ENCODE measurements around the gene WBP4. TPM values are rescaled to one million over a fixed set of nuclear protein-coding genes. Genes with fewer than 3 reads are reported as not detected.
"Not testable (repeated sequence)": the region's sequence is repeated elsewhere in the genome, so short reads cannot be mapped to it uniquely, and the experiment has no call there.

The WBP4 gene
- total RNA-seq, 2 donors from 2014 or later, result 5.3 to 8.6 TPM

DNA sequence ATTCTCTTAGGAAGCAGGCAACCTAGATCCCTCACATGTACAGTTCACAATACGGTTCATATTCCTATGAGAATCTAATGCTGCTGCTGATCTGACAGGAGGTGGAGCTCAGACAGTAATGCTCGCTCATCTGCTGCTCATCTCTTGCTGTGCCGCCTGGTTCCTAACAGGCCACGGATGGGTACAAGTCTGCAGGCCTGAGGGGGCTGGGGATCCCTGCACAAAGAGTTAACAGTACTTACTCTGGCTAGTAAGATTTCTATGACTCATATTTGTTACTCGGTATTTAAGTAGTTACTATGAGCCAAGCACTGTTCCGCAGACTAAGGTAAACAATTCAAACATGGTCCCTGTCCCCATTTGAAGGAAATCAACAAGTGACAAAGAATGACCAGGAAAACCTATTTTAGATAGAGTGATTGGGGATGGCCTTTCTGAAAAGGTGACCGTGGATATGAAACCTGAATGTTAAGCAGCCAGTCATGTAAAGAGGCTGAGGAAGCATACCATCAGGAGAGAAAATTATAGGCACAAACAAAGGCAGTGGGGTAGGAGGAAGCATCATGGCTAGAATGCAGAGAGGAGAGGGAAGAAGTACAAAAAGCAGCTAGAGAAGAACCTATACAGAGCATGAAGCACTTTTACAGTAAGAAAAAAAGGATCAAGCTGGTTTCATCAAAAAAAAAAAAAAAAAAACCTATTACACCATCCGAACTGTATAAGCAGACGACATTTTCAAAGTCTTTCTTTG, 20.6 kb upstream of the WBP4 start:
- Histone ChIP-seq H3K27ac (no peak overlapping the region), H3K4me3 (no peak overlapping the region), H3K36me3 (replicated peaks in 1 of 2; ENCODE audit: insufficient read depth in 1 of 2, low read depth in 2 of 2) (no peaks in the 10 kb centered on the region), H3K4me1 (peaks cover 4% of the 10 kb centered on the region), H3K9me3 (no peaks in the 10 kb centered on the region), H3K27me3 (no peaks in the 10 kb centered on the region)
- no peak for TF ChIP-seq POLR2A (IDR thresholded peaks at IDR 0.05)
- TF ChIP-seq, protein P1, sequence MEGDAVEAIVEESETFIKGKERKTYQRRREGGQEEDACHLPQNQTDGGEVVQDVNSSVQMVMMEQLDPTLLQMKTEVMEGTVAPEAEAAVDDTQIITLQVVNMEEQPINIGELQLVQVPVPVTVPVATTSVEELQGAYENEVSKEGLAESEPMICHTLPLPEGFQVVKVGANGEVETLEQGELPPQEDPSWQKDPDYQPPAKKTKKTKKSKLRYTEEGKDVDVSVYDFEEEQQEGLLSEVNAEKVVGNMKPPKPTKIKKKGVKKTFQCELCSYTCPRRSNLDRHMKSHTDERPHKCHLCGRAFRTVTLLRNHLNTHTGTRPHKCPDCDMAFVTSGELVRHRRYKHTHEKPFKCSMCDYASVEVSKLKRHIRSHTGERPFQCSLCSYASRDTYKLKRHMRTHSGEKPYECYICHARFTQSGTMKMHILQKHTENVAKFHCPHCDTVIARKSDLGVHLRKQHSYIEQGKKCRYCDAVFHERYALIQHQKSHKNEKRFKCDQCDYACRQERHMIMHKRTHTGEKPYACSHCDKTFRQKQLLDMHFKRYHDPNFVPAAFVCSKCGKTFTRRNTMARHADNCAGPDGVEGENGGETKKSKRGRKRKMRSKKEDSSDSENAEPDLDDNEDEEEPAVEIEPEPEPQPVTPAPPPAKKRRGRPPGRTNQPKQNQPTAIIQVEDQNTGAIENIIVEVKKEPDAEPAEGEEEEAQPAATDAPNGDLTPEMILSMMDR (IDR thresholded peaks at IDR 0.05), result no peak
- ATAC-seq (no peak), DNase-seq (no peak)
- intact Hi-C loops (cut with DNase I), result no loop called here
- 80 to 87% methylated on average over 9 of the region's 9 CpGs for WGBS, 2 donors

DNA sequence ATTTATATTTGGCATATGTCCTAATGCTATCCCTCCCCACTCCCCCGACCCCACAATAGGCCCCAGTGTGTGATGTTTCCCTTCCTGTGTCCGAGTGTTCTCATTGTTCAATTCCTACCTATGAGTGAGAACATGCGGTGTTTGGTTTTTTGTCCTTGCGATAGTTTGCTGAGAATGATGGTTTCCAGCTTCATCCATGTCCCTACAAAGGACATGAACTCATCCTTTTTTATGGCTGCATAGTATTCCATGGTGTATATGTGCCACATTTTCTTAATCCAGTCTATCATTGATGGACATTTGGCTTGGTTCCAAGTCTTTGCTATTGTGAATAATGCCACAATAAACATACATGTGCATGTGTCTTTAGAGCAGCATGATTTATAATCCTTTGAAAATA, 18.9 kb upstream of the WBP4 start:
- 97 to 98% methylated on average over 3 to 4 of the region's 4 CpGs for WGBS, 2 donors
- ATAC-seq; H3K36me3 ChIP-seq (replicated peaks in 1 of 2; ENCODE audit: insufficient read depth in 1 of 2, low read depth in 2 of 2); H3K27me3 ChIP-seq; H3K4me3 ChIP-seq; H3K27ac ChIP-seq; DNase-seq; H3K9me3 ChIP-seq; intact Hi-C loops (cut with DNase I); H3K4me1 ChIP-seq: not testable (repeated sequence)

DNA sequence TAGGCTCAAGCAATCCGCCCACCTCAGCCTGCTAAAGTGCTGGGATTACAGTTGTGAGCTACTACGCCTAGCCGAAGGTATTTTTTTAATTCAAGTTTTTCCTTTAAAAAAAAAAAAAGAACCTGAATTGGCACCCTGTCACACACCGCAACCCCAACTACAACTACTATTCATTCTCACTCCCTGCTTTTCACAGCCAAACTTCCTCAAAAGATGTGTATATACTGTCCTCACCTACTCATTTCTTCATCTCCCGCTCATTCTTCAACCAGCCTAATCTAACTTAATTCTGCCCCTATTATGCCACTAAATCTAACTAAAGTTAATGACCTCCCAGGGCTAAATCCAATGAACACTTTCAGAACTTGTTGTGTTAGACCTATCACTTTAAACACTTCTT, 12.7 kb upstream of the WBP4 start:
- peaks cover 37% of the 10 kb centered on the region for H3K4me1 ChIP-seq
- WGBS, 2 donors, result 91 to 95% methylated on average over 5 of the region's 5 CpGs
- DNase-seq (no peak), ATAC-seq (no peak)
- no peak overlapping the region for H3K27ac ChIP-seq
- intact Hi-C loops (cut with DNase I), result no loop called here
- H3K4me3 ChIP-seq, result no peak overlapping the region
- no peaks in the 10 kb centered on the region for H3K27me3 ChIP-seq
- TF ChIP-seq POLR2A (IDR thresholded peaks at IDR 0.05), result no peak
- TF ChIP-seq, protein P1 (IDR thresholded peaks at IDR 0.05), result no peak
- H3K9me3 ChIP-seq, result no peaks in the 10 kb centered on the region
- H3K36me3 ChIP-seq (replicated peaks in 1 of 2; ENCODE audit: insufficient read depth in 1 of 2, low read depth in 2 of 2), result no peaks in the 10 kb centered on the region

DNA sequence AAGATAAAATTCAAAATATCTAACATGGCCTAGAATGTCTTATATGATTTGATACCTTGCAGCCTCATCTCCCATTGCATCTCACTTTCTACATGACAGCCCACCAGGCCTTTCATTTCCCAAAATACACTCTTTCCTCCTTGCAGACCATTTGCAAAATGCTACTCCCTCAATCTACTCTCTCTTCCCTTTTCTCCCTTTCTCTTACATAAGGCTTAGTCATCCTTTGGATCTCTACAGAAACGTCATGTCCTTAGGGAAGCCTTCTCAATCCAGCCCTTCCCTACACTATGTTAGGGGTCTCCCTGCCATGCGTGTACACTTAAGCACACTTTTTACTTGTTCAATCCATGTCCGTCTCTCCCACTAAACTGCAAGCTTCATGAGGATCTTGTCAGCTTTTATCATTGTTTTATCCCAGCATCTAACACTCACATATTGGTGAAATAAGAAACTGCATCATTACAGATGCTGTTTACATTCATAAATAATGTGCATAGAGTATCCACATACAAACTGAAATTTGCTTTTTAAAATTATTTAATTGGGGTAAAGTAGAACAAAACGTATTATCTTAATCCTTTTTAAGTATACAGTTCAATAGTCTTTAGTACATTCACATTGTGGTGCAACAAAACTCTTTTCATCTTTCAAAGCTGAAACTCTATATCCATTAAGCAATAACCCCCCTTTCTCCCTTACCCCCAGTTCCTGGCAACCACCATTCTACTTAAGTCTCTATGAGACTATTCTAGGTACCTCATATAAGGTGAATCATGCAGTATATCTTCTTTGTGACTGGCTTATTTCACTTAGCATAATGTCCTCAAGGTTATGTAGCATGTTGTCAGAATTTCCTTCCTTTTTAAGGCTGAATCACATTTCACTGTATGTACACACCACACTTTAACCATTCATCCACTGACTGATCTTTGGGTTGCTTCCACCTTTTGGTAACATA, 11.5 kb upstream of the WBP4 start:
- intact Hi-C loops (cut with DNase I), result loop anchor here (10.0 kb wide), 1 partner anchor 65 kb away; no protein-coding TSS in a partner anchor
- no peaks in the 10 kb centered on the region for H3K27me3 ChIP-seq
- no peak overlapping the region for H3K27ac ChIP-seq
- WGBS, 2 donors, result 84 to 86% methylated on average over 4 of the region's 4 CpGs
- no peaks in the 10 kb centered on the region for H3K36me3 ChIP-seq (replicated peaks in 1 of 2; ENCODE audit: insufficient read depth in 1 of 2, low read depth in 2 of 2)
- H3K4me3 ChIP-seq, result no peak overlapping the region
- peaks cover 48% of the 10 kb centered on the region for H3K4me1 ChIP-seq
- H3K9me3 ChIP-seq, result no peaks in the 10 kb centered on the region
- TF ChIP-seq, protein P1 (IDR thresholded peaks at IDR 0.05), result no peak
- no peak for TF ChIP-seq POLR2A (IDR thresholded peaks at IDR 0.05)
- DNase-seq, result no peak
- ATAC-seq, result no peak

DNA sequence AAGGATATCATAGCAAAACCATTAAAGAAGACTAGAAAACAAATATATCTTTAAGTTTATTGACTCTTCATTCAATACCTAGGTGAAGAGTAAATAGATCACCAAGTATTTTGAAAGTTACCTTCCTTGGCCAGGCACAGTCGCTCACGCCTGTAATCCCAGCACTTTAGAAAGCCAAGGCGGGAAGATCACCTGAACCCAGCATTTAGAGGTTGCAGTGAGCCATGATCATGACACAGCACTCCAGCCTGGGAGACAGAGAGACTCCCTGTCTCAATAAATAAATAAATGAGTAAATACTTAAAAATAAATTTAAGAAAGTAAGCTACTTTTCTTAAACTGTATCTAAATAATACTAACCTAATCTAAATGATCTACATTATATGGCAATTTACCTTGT, 8.9 kb upstream of the WBP4 start:
- WGBS, 2 donors, result 59 to 65% methylated on average over 3 of the region's 3 CpGs
- Histone ChIP-seq H3K9me3 (no peaks in the 10 kb centered on the region), H3K4me3 (no peak overlapping the region), H3K27me3 (no peaks in the 10 kb centered on the region), H3K36me3 (replicated peaks in 1 of 2; ENCODE audit: insufficient read depth in 1 of 2, low read depth in 2 of 2) (no peaks in the 10 kb centered on the region), H3K4me1 (peaks cover 75% of the 10 kb centered on the region), H3K27ac (peak overlapping the region in 1 of 4 donors; percentile 24)
- intact Hi-C loops (cut with DNase I), result loop anchor here (10.0 kb wide), 1 partner anchor 68 kb away; no protein-coding TSS in a partner anchor
- ATAC-seq (no peak), DNase-seq (no peak)
- TF ChIP-seq, protein P1 (IDR thresholded peaks at IDR 0.05), result no peak
- no peak for TF ChIP-seq POLR2A (IDR thresholded peaks at IDR 0.05)
